GM12874 (cell line): ENCODE results near the gene CYP4F11.

Experiments used
- CTCF ChIP-seq: IDR thresholded peaks from 2 replicates; pipeline ENCODE4 v1.5.1; 2011; ENCODE audit warnings: low read depth, mild to moderate bottlenecking, control low read depth, low read length, moderate library complexity; ENCODE audit not compliant: insufficient read depth

The CYP4F11 gene

GRCh38 chr19:15864824-15865223 is 69.5 kb downstream of the CYP4F11 start:
- TF ChIP-seq CTCF: no peak

GRCh38 chr19:15863272-15863671 is 71.1 kb downstream of the CYP4F11 start:
- no peak for TF ChIP-seq CTCF

- TF ChIP-seq CTCF: no peak
Measured at GRCh38 chr19:15862444-15862843, 71.9 kb downstream of the CYP4F11 start.
